ENCODE measurements around the gene CDKAL1.

CDKAL1 gene

GRCh38 chr6:21161707-21162106 is 627.5 kb downstream of the CDKAL1 start:
- Histone ChIP-seq H3K4me1 (ENCODE audit: insufficient read depth, insufficient read length) (no peaks in the 10 kb centered on the region), H3K4me3 (ENCODE audit: insufficient read length, low read depth) (no peak overlapping the region), H3K27me3 (ENCODE audit: insufficient read depth, insufficient read length) (no peaks in the 10 kb centered on the region), H3K36me3 (ENCODE audit: insufficient read depth, insufficient read length, low read length) (no peaks in the 10 kb centered on the region), H3K9ac (ENCODE audit: insufficient read length, low read depth) (no peak overlapping the region), H3K9me3 (ENCODE audit: insufficient read depth, low read length) (no peaks in the 10 kb centered on the region)
- TF ChIP-seq YY1 (IDR thresholded peaks at IDR 0.05; ENCODE audit: insufficient read depth, insufficient read length): no peak
- DNase-seq (ENCODE audit: low read depth, low spot score): no peak

- DNase-seq (ENCODE audit: low read depth, low spot score): no peak
- TF ChIP-seq YY1 (IDR thresholded peaks at IDR 0.05; ENCODE audit: insufficient read depth, insufficient read length): no peak
- TF ChIP-seq SUZ12 (IDR thresholded peaks at IDR 0.05; ENCODE audit: extremely low read depth, insufficient read depth, insufficient read length): no peak
- no peak for TF ChIP-seq ZNF274 (IDR thresholded peaks at IDR 0.05; ENCODE audit: low read depth, low read length)
- H3K9me3 ChIP-seq (ENCODE audit: insufficient read depth, low read length): no peaks in the 10 kb centered on the region
- H3K4me1 ChIP-seq (ENCODE audit: insufficient read depth, insufficient read length): no peaks in the 10 kb centered on the region
- no peak overlapping the region for H3K4me3 ChIP-seq (ENCODE audit: insufficient read length, low read depth)
- H3K9ac ChIP-seq (ENCODE audit: insufficient read length, low read depth): no peak overlapping the region
- H3K27me3 ChIP-seq (ENCODE audit: insufficient read depth, insufficient read length): no peaks in the 10 kb centered on the region
- H3K36me3 ChIP-seq (ENCODE audit: insufficient read depth, insufficient read length, low read length): no peaks in the 10 kb centered on the region
Measured at GRCh38 chr6:21163110-21163837, 629.0 kb downstream of the CDKAL1 start.

GRCh38 chr6:21163838-21164180 is 629.6 kb downstream of the CDKAL1 start:
- TF ChIP-seq YY1 (IDR thresholded peaks at IDR 0.05; ENCODE audit: insufficient read depth, insufficient read length) (no peak), SUZ12 (IDR thresholded peaks at IDR 0.05; ENCODE audit: extremely low read depth, insufficient read depth, insufficient read length) (no peak), ZNF274 (IDR thresholded peaks at IDR 0.05; ENCODE audit: low read depth, low read length) (no peak)
- no peak for DNase-seq (ENCODE audit: low read depth, low spot score)
- Histone ChIP-seq H3K4me3 (ENCODE audit: insufficient read length, low read depth) (no peak overlapping the region), H3K36me3 (ENCODE audit: insufficient read depth, insufficient read length, low read length) (no peaks in the 10 kb centered on the region), H3K9me3 (ENCODE audit: insufficient read depth, low read length) (no peaks in the 10 kb centered on the region), H3K27me3 (ENCODE audit: insufficient read depth, insufficient read length) (no peaks in the 10 kb centered on the region), H3K9ac (ENCODE audit: insufficient read length, low read depth) (no peak overlapping the region), H3K4me1 (ENCODE audit: insufficient read depth, insufficient read length) (no peaks in the 10 kb centered on the region)

GRCh38 chr6:21164768-21165326 is 630.6 kb downstream of the CDKAL1 start:
- no peak for DNase-seq (ENCODE audit: low read depth, low spot score)
- Histone ChIP-seq H3K9ac (ENCODE audit: insufficient read length, low read depth) (no peak overlapping the region), H3K4me1 (ENCODE audit: insufficient read depth, insufficient read length) (no peaks in the 10 kb centered on the region), H3K9me3 (ENCODE audit: insufficient read depth, low read length) (no peaks in the 10 kb centered on the region), H3K36me3 (ENCODE audit: insufficient read depth, insufficient read length, low read length) (no peaks in the 10 kb centered on the region), H3K27me3 (ENCODE audit: insufficient read depth, insufficient read length) (no peaks in the 10 kb centered on the region), H3K4me3 (ENCODE audit: insufficient read length, low read depth) (no peak overlapping the region)
- TF ChIP-seq SUZ12 (IDR thresholded peaks at IDR 0.05; ENCODE audit: extremely low read depth, insufficient read depth, insufficient read length) (no peak), ZNF274 (IDR thresholded peaks at IDR 0.05; ENCODE audit: low read depth, low read length) (no peak), YY1 (IDR thresholded peaks at IDR 0.05; ENCODE audit: insufficient read depth, insufficient read length) (no peak)

- H3K4me3 ChIP-seq (ENCODE audit: insufficient read length, low read depth): no peak overlapping the region
- no peaks in the 10 kb centered on the region for H3K36me3 ChIP-seq (ENCODE audit: insufficient read depth, insufficient read length, low read length)
- DNase-seq (ENCODE audit: low read depth, low spot score): no peak
- TF ChIP-seq ZNF274 (IDR thresholded peaks at IDR 0.05; ENCODE audit: low read depth, low read length) (no peak), SUZ12 (IDR thresholded peaks at IDR 0.05; ENCODE audit: extremely low read depth, insufficient read depth, insufficient read length) (no peak), YY1 (IDR thresholded peaks at IDR 0.05; ENCODE audit: insufficient read depth, insufficient read length) (no peak)
- H3K4me1 ChIP-seq (ENCODE audit: insufficient read depth, insufficient read length): no peaks in the 10 kb centered on the region
- H3K9ac ChIP-seq (ENCODE audit: insufficient read length, low read depth): no peak overlapping the region
- H3K9me3 ChIP-seq (ENCODE audit: insufficient read depth, low read length): no peaks in the 10 kb centered on the region
- no peaks in the 10 kb centered on the region for H3K27me3 ChIP-seq (ENCODE audit: insufficient read depth, insufficient read length)
Measured at GRCh38 chr6:21166754-21167153, 632.5 kb downstream of the CDKAL1 start.

- Histone ChIP-seq H3K36me3 (ENCODE audit: insufficient read depth, insufficient read length, low read length) (no peaks in the 10 kb centered on the region), H3K27me3 (ENCODE audit: insufficient read depth, insufficient read length) (no peaks in the 10 kb centered on the region), H3K9ac (ENCODE audit: insufficient read length, low read depth) (no peak overlapping the region), H3K9me3 (ENCODE audit: insufficient read depth, low read length) (no peaks in the 10 kb centered on the region), H3K4me1 (ENCODE audit: insufficient read depth, insufficient read length) (no peaks in the 10 kb centered on the region), H3K4me3 (ENCODE audit: insufficient read length, low read depth) (no peak overlapping the region)
- DNase-seq (ENCODE audit: low read depth, low spot score): no peak
- no peak for TF ChIP-seq YY1 (IDR thresholded peaks at IDR 0.05; ENCODE audit: insufficient read depth, insufficient read length)
- no peak for TF ChIP-seq ZNF274 (IDR thresholded peaks at IDR 0.05; ENCODE audit: low read depth, low read length)
- no peak for TF ChIP-seq SUZ12 (IDR thresholded peaks at IDR 0.05; ENCODE audit: extremely low read depth, insufficient read depth, insufficient read length)
Measured at GRCh38 chr6:21167790-21168189, 633.5 kb downstream of the CDKAL1 start.

- DNase-seq (ENCODE audit: low read depth, low spot score): no peak
- TF ChIP-seq ZNF274 (IDR thresholded peaks at IDR 0.05; ENCODE audit: low read depth, low read length) (no peak), SUZ12 (IDR thresholded peaks at IDR 0.05; ENCODE audit: extremely low read depth, insufficient read depth, insufficient read length) (no peak), YY1 (IDR thresholded peaks at IDR 0.05; ENCODE audit: insufficient read depth, insufficient read length) (no peak)
- Histone ChIP-seq H3K4me3 (ENCODE audit: insufficient read length, low read depth) (no peak overlapping the region), H3K27me3 (ENCODE audit: insufficient read depth, insufficient read length) (no peaks in the 10 kb centered on the region), H3K4me1 (ENCODE audit: insufficient read depth, insufficient read length) (no peaks in the 10 kb centered on the region), H3K9me3 (ENCODE audit: insufficient read depth, low read length) (no peaks in the 10 kb centered on the region), H3K9ac (ENCODE audit: insufficient read length, low read depth) (no peak overlapping the region), H3K36me3 (ENCODE audit: insufficient read depth, insufficient read length, low read length) (no peaks in the 10 kb centered on the region)
Measured at GRCh38 chr6:21171801-21172200, 637.5 kb downstream of the CDKAL1 start.
